PC-9 (cell line): ENCODE results near the gene ENPP6. TPM values are rescaled to one million over a fixed set of nuclear protein-coding genes. Genes with fewer than 3 reads are reported as not detected.

Experiments used
- BruUV-seq: library from RNA; stranded (reverse); fragments of 400-500 nt; replicated peaks from 2 replicates; lab custom pipeline; 2021; lab: Mats Ljungman, UMichigan
- CTCF ChIA-PET: fragments of 300-600 bp; sonication (Branson Sonifier 250); formaldehyde crosslinking; loops from one replicate; lab custom pipeline; 2022; ENCODE audit warnings: antibody characterized with exemption; lab: Charles Lee
- POLR2A ChIA-PET: fragments of 300-600 bp; sonication (Branson Sonifier 250); formaldehyde crosslinking; loops from one replicate; lab custom pipeline; 2022; ENCODE audit warnings: antibody characterized with exemption; ENCODE audit not compliant: unreplicated experiment; lab: Charles Lee
- DNase-seq, 2 experiments: peaks; one replicate each; pipeline versions ENCODE4 v3.0.0 to v3.0.0-alpha.2; 2015 to 2022; ENCODE audit warnings: mixed read lengths in 1 of 2
- H2AFZ ChIP-seq: fragments of 200-600 bp; sonication (generic); 2 replicates; pipeline ENCODE4 v1.8.1; 2017; ENCODE audit warnings: antibody characterized with exemption
- H3F3A ChIP-seq: fragments of 200-600 bp; sonication (generic); 2 replicates; pipeline ENCODE4 v1.8.1; 2017; ENCODE audit warnings: antibody characterized with exemption, mild to moderate bottlenecking, low read depth; ENCODE audit not compliant: insufficient read depth
- H3K27ac ChIP-seq: fragments of 200-600 bp; sonication (generic); 2 replicates; pipeline ENCODE4 v1.6.1; 2016; ENCODE audit warnings: mixed run types
- H3K27me3 ChIP-seq: fragments of 200-600 bp; sonication (generic); 2 replicates; pipeline ENCODE4 v1.6.1; 2016; ENCODE audit warnings: low read depth, mixed run types; ENCODE audit not compliant: insufficient read depth
- H3K36me3 ChIP-seq: fragments of 200-600 bp; sonication (generic); 2 replicates; pipeline ENCODE4 v1.6.1; 2016; ENCODE audit warnings: low read depth, mixed run types
- H3K4me1 ChIP-seq: fragments of 200-600 bp; sonication (generic); replicated peaks from 2 replicates; pipeline ENCODE4 v1.6.1; 2016; ENCODE audit warnings: mixed run types; ENCODE audit not compliant: insufficient read depth
- H3K4me2 ChIP-seq: fragments of 200-600 bp; sonication (generic); 2 replicates; pipeline ENCODE4 v1.6.1; 2017; ENCODE audit warnings: mixed run types
- H3K4me3 ChIP-seq: fragments of 200-600 bp; sonication (generic); 2 replicates; pipeline ENCODE4 v1.6.1; 2016; ENCODE audit warnings: mixed run types
- H3K79me2 ChIP-seq: fragments of 200-600 bp; sonication (generic); 2 replicates; pipeline ENCODE4 v1.6.1; 2017; ENCODE audit warnings: low read depth, mixed run types
- H3K9me2 ChIP-seq: fragments of 200-600 bp; sonication (generic); 2 replicates; pipeline ENCODE4 v1.8.1; 2017; ENCODE audit warnings: mild to moderate bottlenecking; ENCODE audit not compliant: insufficient read depth
- H3K9me3 ChIP-seq: fragments of 200-600 bp; sonication (generic); 2 replicates; pipeline ENCODE4 v1.8.1; 2016; ENCODE audit warnings: low read depth; ENCODE audit not compliant: insufficient read depth
- H4K20me1 ChIP-seq: fragments of 200-600 bp; sonication (generic); 2 replicates; pipeline ENCODE4 v1.8.1; 2017; ENCODE audit not compliant: insufficient read depth
- EZH2 ChIP-seq: fragments of 200-600 bp; sonication (generic); IDR thresholded peaks from 2 replicates; pipeline ENCODE4 v1.8.0; 2017; ENCODE audit warnings: antibody characterized with exemption, low read depth
- intact Hi-C: fragments of 100-400 bp; cut with micrococcal nuclease; formaldehyde crosslinking; loops from one replicate; pipeline ENCODE4 v1.10.0; 2022; ENCODE audit not compliant: unreplicated experiment
- total RNA-seq: library from RNA; stranded (reverse); gene quantifications from 2 replicates; pipeline ENCODE4 v1.2.3, GENCODE V29; 2021
- TF ChIP-seq, protein P1 (sequence below): fragments of 200-600 bp; sonication (generic); conservative IDR thresholded peaks from 2 replicates; pipeline ENCODE4 v1.6.1; 2017; ENCODE audit warnings: mixed run types, antibody characterized with exemption, mild to moderate bottlenecking, moderate library complexity

Gene ENPP6
- total RNA-seq, 1 experiment from 2014 or later, result not detected

DNA sequence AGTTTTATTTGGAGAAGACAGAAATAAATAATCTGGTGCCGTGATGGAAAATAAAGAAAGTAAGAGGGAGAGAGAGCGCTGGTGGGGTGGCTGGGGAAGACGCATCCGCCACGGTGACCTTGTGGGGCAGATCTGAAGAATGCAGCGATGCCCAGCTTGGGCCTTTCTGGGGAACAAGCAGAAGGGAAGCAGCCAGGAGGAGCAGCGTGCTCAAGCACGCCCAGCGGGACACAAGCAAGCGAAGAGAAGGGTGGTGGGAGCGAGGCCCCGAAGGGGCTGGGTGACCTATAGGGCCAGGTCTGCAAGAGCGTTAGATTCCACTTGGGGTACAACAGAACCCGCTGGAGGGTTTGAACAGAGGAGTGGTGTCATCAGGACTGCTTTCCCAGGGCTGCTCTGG is 12.4 kb downstream of the ENPP6 start:
- ChIA-PET CTCF (no interaction called here), POLR2A (no interaction called here)
- H3K36me3 ChIP-seq, result no peaks in the 10 kb centered on the region
- H3K79me2 ChIP-seq, result no peaks in the 10 kb centered on the region
- no peaks in the 10 kb centered on the region for H3F3A ChIP-seq
- no peak for DNase-seq
- H2AFZ ChIP-seq, result no peak overlapping the region
- no peak overlapping the region for H3K4me3 ChIP-seq
- no peaks in the 10 kb centered on the region for H3K9me3 ChIP-seq
- intact Hi-C loops, result no loop called here
- H3K4me1 ChIP-seq, result no peaks in the 10 kb centered on the region
- H3K27me3 ChIP-seq, result no peaks in the 10 kb centered on the region
- BruUV-seq, result no TSS peak
- H3K4me2 ChIP-seq, result no peak overlapping the region
- no peaks in the 10 kb centered on the region for H3K9me2 ChIP-seq
- TF ChIP-seq, protein P1, sequence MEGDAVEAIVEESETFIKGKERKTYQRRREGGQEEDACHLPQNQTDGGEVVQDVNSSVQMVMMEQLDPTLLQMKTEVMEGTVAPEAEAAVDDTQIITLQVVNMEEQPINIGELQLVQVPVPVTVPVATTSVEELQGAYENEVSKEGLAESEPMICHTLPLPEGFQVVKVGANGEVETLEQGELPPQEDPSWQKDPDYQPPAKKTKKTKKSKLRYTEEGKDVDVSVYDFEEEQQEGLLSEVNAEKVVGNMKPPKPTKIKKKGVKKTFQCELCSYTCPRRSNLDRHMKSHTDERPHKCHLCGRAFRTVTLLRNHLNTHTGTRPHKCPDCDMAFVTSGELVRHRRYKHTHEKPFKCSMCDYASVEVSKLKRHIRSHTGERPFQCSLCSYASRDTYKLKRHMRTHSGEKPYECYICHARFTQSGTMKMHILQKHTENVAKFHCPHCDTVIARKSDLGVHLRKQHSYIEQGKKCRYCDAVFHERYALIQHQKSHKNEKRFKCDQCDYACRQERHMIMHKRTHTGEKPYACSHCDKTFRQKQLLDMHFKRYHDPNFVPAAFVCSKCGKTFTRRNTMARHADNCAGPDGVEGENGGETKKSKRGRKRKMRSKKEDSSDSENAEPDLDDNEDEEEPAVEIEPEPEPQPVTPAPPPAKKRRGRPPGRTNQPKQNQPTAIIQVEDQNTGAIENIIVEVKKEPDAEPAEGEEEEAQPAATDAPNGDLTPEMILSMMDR, result no peak
- TF ChIP-seq EZH2, result no peak
- H4K20me1 ChIP-seq, result no peaks in the 10 kb centered on the region
- no peak overlapping the region for H3K27ac ChIP-seq

DNA sequence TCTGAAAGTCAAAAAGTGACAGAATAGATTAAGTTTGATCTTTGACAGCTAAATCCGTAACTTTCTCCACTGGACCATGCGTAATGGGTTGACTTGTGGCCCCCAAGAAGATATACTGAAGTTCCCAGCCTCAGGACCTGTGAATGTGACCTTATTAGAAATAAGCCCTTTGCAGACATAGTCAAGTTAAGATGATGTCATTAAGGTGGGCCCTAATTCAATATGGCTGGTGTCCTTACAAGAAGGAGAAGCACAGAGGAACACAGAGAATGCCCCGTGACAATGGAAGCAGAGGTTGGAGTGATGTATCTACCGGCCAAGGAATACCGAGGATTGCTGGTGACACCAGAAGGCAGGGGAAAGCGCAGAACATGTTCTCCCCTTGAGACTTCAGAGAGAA is 14.4 kb downstream of the ENPP6 start:
- no peaks in the 10 kb centered on the region for H3K79me2 ChIP-seq
- H3K36me3 ChIP-seq, result no peaks in the 10 kb centered on the region
- no peak for TF ChIP-seq EZH2
- TF ChIP-seq, protein P1, result no peak
- H3K9me2 ChIP-seq, result no peaks in the 10 kb centered on the region
- intact Hi-C loops, result no loop called here
- H3F3A ChIP-seq, result no peaks in the 10 kb centered on the region
- CTCF ChIA-PET, result no interaction called here
- H3K4me1 ChIP-seq, result no peaks in the 10 kb centered on the region
- no peak overlapping the region for H3K4me2 ChIP-seq
- H3K4me3 ChIP-seq, result no peak overlapping the region
- no TSS peak for BruUV-seq
- no peaks in the 10 kb centered on the region for H3K27me3 ChIP-seq
- DNase-seq, result no peak
- no peaks in the 10 kb centered on the region for H4K20me1 ChIP-seq
- H2AFZ ChIP-seq, result no peak overlapping the region
- POLR2A ChIA-PET, result no interaction called here
- H3K27ac ChIP-seq, result no peak overlapping the region
- no peaks in the 10 kb centered on the region for H3K9me3 ChIP-seq

DNA sequence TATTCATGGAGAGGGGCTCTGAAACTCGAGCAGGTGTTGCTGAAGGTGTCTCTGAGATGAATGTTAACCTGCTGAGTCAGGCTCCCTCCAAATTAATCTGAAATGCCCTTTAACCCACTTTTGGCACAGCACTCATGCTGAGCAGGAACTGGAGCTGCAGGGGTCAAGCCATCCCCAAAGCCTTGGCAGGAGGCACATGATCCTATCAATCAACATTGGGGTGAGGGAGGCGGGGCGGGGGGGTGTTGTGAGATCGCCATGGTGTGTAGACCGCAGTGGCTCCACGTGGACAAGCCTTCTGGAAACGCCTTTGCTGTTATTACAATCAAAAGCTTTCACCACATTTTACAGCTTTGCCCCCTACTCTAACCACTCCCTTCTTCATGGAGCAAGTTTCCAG is 16.5 kb downstream of the ENPP6 start:
- Histone ChIP-seq H3K27me3 (no peaks in the 10 kb centered on the region), H3K27ac (no peak overlapping the region), H3F3A (no peaks in the 10 kb centered on the region), H3K9me2 (no peaks in the 10 kb centered on the region), H3K9me3 (no peaks in the 10 kb centered on the region), H4K20me1 (no peaks in the 10 kb centered on the region), H3K4me3 (no peak overlapping the region), H3K4me1 (no peaks in the 10 kb centered on the region), H3K36me3 (no peaks in the 10 kb centered on the region), H3K79me2 (no peaks in the 10 kb centered on the region), H3K4me2 (no peak overlapping the region), H2AFZ (no peak overlapping the region)
- DNase-seq, result no peak
- TF ChIP-seq, protein P1, result no peak
- BruUV-seq, result no TSS peak
- ChIA-PET POLR2A (no interaction called here), CTCF (no interaction called here)
- intact Hi-C loops, result no loop called here
